CD8-positive, alpha-beta memory T cell (primary cell): Measurements from ENCODE around the gene TBX5. TPM values are rescaled to one million over a fixed set of nuclear protein-coding genes. Genes with fewer than 3 reads are reported as not detected.

Source experiments
- CTCF ChIA-PET: fragments of 350-600 bp; sonication (Branson Sonifier 250); formaldehyde crosslinking; loops from one replicate; lab custom pipeline; 2021; ENCODE audit warnings: antibody characterized with exemption; lab: Charles Lee
- POLR2A ChIA-PET: fragments of 350-600 bp; sonication (Branson Sonifier 250); formaldehyde crosslinking; loops from one replicate; lab custom pipeline; 2021; ENCODE audit warnings: antibody characterized with exemption; lab: Charles Lee
- DNase-seq, 5 donors: peaks; one replicate each; pipeline versions ENCODE4 v3.0.0 to v3.0.0-alpha.2; 2020 to 2022; ENCODE audit warnings: mixed read lengths in 1 of 5
- H3K27ac ChIP-seq: one replicate; pipeline ENCODE4 v1.7.0; 2013; ENCODE audit warnings: low read depth, mild to moderate bottlenecking, low read length, moderate library complexity
- H3K27me3 ChIP-seq: 2 replicates; pipeline ENCODE4 v1.7.0; 2013; ENCODE audit warnings: low read length, mild to moderate bottlenecking; ENCODE audit not compliant: insufficient read depth, poor library complexity, severe bottlenecking
- H3K36me3 ChIP-seq: 2 replicates; pipeline ENCODE4 v1.7.0; 2013; ENCODE audit warnings: mild to moderate bottlenecking, low read length, moderate library complexity; ENCODE audit not compliant: insufficient read depth
- H3K4me1 ChIP-seq: 2 replicates; pipeline ENCODE4 v1.7.0; 2013; ENCODE audit warnings: mild to moderate bottlenecking, low read length, moderate library complexity; ENCODE audit not compliant: insufficient read depth
- H3K4me3 ChIP-seq: 2 replicates; pipeline ENCODE4 v1.7.0; 2013; ENCODE audit warnings: mild to moderate bottlenecking, low read length
- H3K9me3 ChIP-seq: 2 replicates; pipeline ENCODE4 v1.7.0; 2013; ENCODE audit warnings: mild to moderate bottlenecking, low read length
- H3K27ac Mint-ChIP-seq, 8 donors: one replicate each; pipeline ENCODE4 v1.8.0; 2020 to 2021; ENCODE audit warnings: mixed read lengths in 8 of 8, mild to moderate bottlenecking in 6 of 8, inconsistent platforms in 3 of 8, moderate library complexity in 3 of 8
- H3K27me3 Mint-ChIP-seq, 2 donors: one replicate each; pipeline ENCODE4 v1.8.0; 2020 to 2021; ENCODE audit warnings: mixed read lengths in 2 of 2, mild to moderate bottlenecking in 1 of 2, moderate library complexity in 1 of 2
- H3K36me3 Mint-ChIP-seq, 3 donors: one replicate each; pipeline ENCODE4 v1.8.0; 2020 to 2021; ENCODE audit warnings: mixed read lengths in 3 of 3, inconsistent platforms in 1 of 3, mild to moderate bottlenecking in 1 of 3
- H3K4me1 Mint-ChIP-seq, 3 donors: one replicate each; pipeline ENCODE4 v1.8.0; 2020 to 2021; ENCODE audit warnings: mixed read lengths in 3 of 3, inconsistent platforms in 1 of 3, mild to moderate bottlenecking in 1 of 3
- H3K4me3 Mint-ChIP-seq, 7 donors: one replicate each; pipeline ENCODE4 v1.8.0; 2020 to 2021; ENCODE audit warnings: mixed read lengths in 7 of 7, mild to moderate bottlenecking in 6 of 7, moderate library complexity in 4 of 7, inconsistent platforms in 2 of 7
- H3K9me3 Mint-ChIP-seq, 5 donors: one replicate each; pipeline ENCODE4 v1.8.0; 2020 to 2022; ENCODE audit warnings: mixed read lengths in 5 of 5, mild to moderate bottlenecking in 3 of 5, moderate library complexity in 2 of 5, inconsistent platforms in 1 of 5
- polyA plus RNA-seq: library from polyadenylated mRNA; unstranded; fragments of 300-500 nt; fragmentation: Illumina TruSeq; gene quantifications from one replicate; pipeline ENCODE4 v1.2.3, GENCODE V29; 2021
- total RNA-seq, 2 experiments: library from RNA; stranded (reverse); gene quantifications; one replicate each; pipeline ENCODE4 v1.2.3, GENCODE V29; 2021

The TBX5 gene
- total and polyA plus RNA-seq, 3 experiments from 2014 or later: not detected

- H3K4me1 Mint-ChIP-seq: no peaks in the 10 kb centered on the region
These were observed 5.0 kb downstream of the TBX5 start for GRCh38 chr12:114400925-114401324.

DNA sequence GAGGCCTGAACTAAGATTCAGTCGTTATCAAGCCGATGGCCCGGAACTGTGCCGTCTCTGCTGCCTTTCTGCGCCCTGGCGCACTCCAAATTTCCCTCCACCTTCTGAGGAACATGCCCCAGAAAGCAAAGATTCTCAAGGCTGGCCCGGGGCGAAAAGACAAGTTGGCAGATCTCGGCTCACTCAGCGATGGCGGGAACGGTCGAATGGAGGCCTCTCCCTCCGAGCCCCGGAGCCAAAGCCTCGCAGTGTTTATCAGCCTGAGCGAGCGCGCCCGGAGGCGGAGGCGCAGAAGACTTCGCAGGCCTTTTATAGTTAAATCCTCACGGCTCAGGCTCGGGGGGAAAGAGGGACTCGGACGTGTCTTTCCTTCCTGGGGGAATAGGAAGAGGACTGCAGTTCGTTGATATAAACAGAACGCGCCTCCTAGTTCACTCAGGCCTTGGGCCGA lies 5.6 kb downstream of the TBX5 start:
- Mint-ChIP-seq H3K9me3 (peaks cover 0 to 16% (median 1%) of the 10 kb centered on the region in 5 donors), H3K27me3 (peaks cover 55 to 81% of the 10 kb centered on the region in 2 donors), H3K27ac (no peak overlapping the region), H3K36me3 (peaks cover 0 to 5% (median 0%) of the 10 kb centered on the region in 3 donors), H3K4me1 (peaks cover 0 to 4% (median 0%) of the 10 kb centered on the region in 3 donors), H3K4me3 (no peak overlapping the region)
- ChIA-PET POLR2A (no interaction called here), CTCF (no interaction called here)
- no peak for DNase-seq
- Histone ChIP-seq H3K9me3 (no peaks in the 10 kb centered on the region), H3K4me1 (no peaks in the 10 kb centered on the region), H3K27me3 (peaks cover 40% of the 10 kb centered on the region), H3K4me3 (no peak overlapping the region), H3K36me3 (no peaks in the 10 kb centered on the region), H3K27ac (no peak overlapping the region)

More at GRCh38 chr12:114400925-114401324, 5.0 kb downstream of the TBX5 start:
- H3K27ac ChIP-seq: no peak overlapping the region
- peaks cover 38% of the 10 kb centered on the region for H3K27me3 ChIP-seq
- Mint-ChIP-seq H3K27me3 (peaks cover 58 to 81% of the 10 kb centered on the region in 2 donors), H3K4me3 (no peak overlapping the region), H3K9me3 (peaks cover 0 to 16% (median 1%) of the 10 kb centered on the region in 5 donors), H3K27ac (no peak overlapping the region), H3K36me3 (peaks cover 0 to 5% (median 0%) of the 10 kb centered on the region in 3 donors)
- H3K36me3 ChIP-seq: no peaks in the 10 kb centered on the region
- H3K4me3 ChIP-seq: no peak overlapping the region
- ChIA-PET CTCF (no interaction called here), POLR2A (no interaction called here)
- no peak for DNase-seq
- H3K9me3 ChIP-seq: no peaks in the 10 kb centered on the region
- H3K4me1 ChIP-seq: no peaks in the 10 kb centered on the region

DNA sequence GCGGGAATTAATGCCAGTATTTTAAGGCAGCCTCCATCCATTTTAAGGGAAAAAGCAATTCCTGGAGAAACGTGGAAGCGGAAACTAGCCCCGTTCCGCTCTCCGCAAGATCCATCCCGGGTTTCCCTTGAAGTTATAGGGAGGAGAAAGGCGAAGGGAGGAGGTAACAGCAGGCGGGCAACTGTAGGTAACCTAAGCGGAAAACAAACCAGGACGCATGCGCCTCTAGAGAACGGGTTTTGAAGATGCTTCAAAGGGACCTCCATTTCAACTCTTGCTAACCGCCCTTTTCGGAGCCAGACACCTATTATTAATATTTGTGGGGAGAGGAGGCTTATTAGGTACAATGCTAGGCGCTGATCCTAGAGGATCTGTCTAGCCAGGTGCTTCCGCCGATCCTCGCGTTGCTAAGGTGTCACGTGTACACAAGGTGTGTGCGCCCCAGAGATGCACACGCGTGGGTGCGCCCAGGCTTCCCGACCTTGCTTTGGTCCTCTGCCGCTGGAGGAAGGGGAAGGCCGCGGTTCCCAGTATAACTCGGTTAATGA lies 6.2 kb downstream of the TBX5 start:
- Histone ChIP-seq H3K4me3 (no peak overlapping the region), H3K4me1 (no peaks in the 10 kb centered on the region), H3K27ac (no peak overlapping the region), H3K36me3 (no peaks in the 10 kb centered on the region), H3K27me3 (peaks cover 42% of the 10 kb centered on the region), H3K9me3 (no peaks in the 10 kb centered on the region)
- no peak overlapping the region for H3K27ac Mint-ChIP-seq
- ChIA-PET POLR2A (no interaction called here), CTCF (no interaction called here)
- H3K9me3 Mint-ChIP-seq: peaks cover 0 to 14% (median 3%) of the 10 kb centered on the region in 5 donors
- peaks cover 60 to 84% of the 10 kb centered on the region in 2 donors for H3K27me3 Mint-ChIP-seq
- H3K36me3 Mint-ChIP-seq: peaks cover 0 to 5% (median 0%) of the 10 kb centered on the region in 3 donors
- no peak overlapping the region for H3K4me3 Mint-ChIP-seq
- no peak for DNase-seq
- peaks cover 0 to 4% (median 0%) of the 10 kb centered on the region in 3 donors for H3K4me1 Mint-ChIP-seq

- Histone ChIP-seq H3K27me3 (peaks cover 30% of the 10 kb centered on the region), H3K4me3 (no peak overlapping the region), H3K36me3 (no peaks in the 10 kb centered on the region), H3K4me1 (no peaks in the 10 kb centered on the region), H3K9me3 (no peaks in the 10 kb centered on the region), H3K27ac (no peak overlapping the region)
- Mint-ChIP-seq H3K36me3 (peaks cover 0 to 5% (median 0%) of the 10 kb centered on the region in 3 donors), H3K4me3 (no peak overlapping the region), H3K4me1 (peaks cover 0 to 4% (median 0%) of the 10 kb centered on the region in 3 donors), H3K9me3 (peaks cover 0 to 14% (median 3%) of the 10 kb centered on the region in 5 donors), H3K27me3 (peaks cover 62 to 84% of the 10 kb centered on the region in 2 donors), H3K27ac (no peak overlapping the region)
- no peak for DNase-seq
- ChIA-PET CTCF (no interaction called here), POLR2A (no interaction called here)
These were observed 7.7 kb downstream of the TBX5 start for GRCh38 chr12:114397978-114398881.

- DNase-seq: no peak
- peaks cover 33% of the 10 kb centered on the region for H3K27me3 ChIP-seq
- peaks cover 0 to 14% (median 3%) of the 10 kb centered on the region in 5 donors for H3K9me3 Mint-ChIP-seq
- peaks cover 0 to 5% (median 0%) of the 10 kb centered on the region in 3 donors for H3K36me3 Mint-ChIP-seq
- peaks cover 0 to 4% (median 0%) of the 10 kb centered on the region in 3 donors for H3K4me1 Mint-ChIP-seq
- ChIA-PET POLR2A (no interaction called here), CTCF (no interaction called here)
- H3K36me3 ChIP-seq: no peaks in the 10 kb centered on the region
- H3K27me3 Mint-ChIP-seq: peaks cover 60 to 84% of the 10 kb centered on the region in 2 donors
- no peak overlapping the region for H3K27ac ChIP-seq
- H3K9me3 ChIP-seq: no peaks in the 10 kb centered on the region
- no peak overlapping the region for H3K4me3 ChIP-seq
- no peaks in the 10 kb centered on the region for H3K4me1 ChIP-seq
- no peak overlapping the region for H3K4me3 Mint-ChIP-seq
- H3K27ac Mint-ChIP-seq: no peak overlapping the region
These were observed 8.8 kb downstream of the TBX5 start for GRCh38 chr12:114396869-114397719.

DNA sequence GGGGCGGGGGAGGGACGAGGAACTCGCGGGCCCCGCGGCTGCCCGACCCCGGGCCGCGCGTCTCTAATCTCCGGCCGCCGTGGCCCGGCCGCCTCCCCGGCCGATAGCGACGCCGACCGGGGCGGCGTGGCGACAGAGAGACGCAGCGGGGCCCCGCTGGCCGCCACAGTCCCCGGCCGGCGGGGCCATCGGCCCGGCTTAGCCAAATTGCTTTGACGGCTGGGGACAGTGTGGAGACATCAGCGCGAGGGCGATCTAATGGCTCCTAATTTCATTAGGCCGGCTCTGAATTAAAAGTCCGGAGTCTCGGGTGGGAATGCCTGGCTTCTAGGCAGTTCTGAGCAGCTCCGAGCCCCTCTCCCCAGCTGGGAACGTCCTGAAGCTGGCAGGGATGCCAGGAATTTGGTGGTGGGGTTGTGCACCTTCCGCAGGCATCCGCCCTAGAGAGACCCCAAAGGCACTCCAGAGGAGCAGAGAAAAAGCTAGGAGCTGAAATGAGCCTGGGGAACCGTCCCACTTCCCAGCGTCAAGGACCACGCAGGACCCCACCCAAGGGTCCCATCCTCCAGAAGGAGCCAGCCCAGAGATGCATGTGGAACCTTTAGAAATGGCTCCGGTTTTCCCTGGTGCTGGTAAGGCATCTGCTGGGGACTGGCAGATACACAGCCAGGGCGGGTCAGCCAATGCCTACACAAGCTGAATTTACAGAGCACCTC lies 9.6 kb downstream of the TBX5 start:
- Mint-ChIP-seq H3K27ac (no peak overlapping the region), H3K27me3 (peaks cover 52 to 80% of the 10 kb centered on the region in 2 donors), H3K4me3 (no peak overlapping the region), H3K36me3 (peaks cover 0 to 5% (median 0%) of the 10 kb centered on the region in 3 donors), H3K4me1 (peaks cover 0 to 4% (median 0%) of the 10 kb centered on the region in 3 donors), H3K9me3 (peaks cover 0 to 14% (median 3%) of the 10 kb centered on the region in 5 donors)
- Histone ChIP-seq H3K36me3 (no peaks in the 10 kb centered on the region), H3K9me3 (no peaks in the 10 kb centered on the region), H3K4me1 (no peaks in the 10 kb centered on the region), H3K4me3 (no peak overlapping the region), H3K27ac (no peak overlapping the region), H3K27me3 (peaks cover 33% of the 10 kb centered on the region)
- no peak for DNase-seq
- ChIA-PET POLR2A (no interaction called here), CTCF (no interaction called here)

DNA sequence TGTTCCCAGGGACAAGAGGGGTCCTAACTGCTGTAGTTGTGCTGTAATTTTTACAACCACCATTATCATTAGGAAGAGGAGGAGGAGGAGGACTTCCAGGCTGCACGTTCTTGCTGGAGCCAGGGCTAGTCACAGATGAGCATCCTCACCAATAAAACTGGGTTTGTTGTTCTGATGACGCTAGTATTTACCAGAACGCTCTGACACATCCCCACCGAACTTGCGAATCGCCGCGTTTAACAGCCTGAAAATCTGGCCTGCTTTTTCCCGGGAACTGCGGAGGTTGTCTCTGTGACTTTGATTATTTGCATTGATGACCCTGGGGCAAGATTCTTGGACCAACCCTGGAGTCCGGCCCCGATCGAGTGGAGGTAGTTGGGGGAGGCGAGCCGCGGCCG lies 10.2 kb downstream of the TBX5 start:
- H3K36me3 ChIP-seq: no peaks in the 10 kb centered on the region
- Mint-ChIP-seq H3K27me3 (peaks cover 47 to 75% of the 10 kb centered on the region in 2 donors), H3K27ac (peak overlapping the region in 1 of 8 donors; percentile 18), H3K36me3 (peaks cover 0 to 5% (median 0%) of the 10 kb centered on the region in 3 donors), H3K9me3 (peaks cover 0 to 14% (median 3%) of the 10 kb centered on the region in 5 donors), H3K4me1 (peaks cover 0 to 4% (median 0%) of the 10 kb centered on the region in 3 donors), H3K4me3 (no peak overlapping the region)
- H3K4me1 ChIP-seq: no peaks in the 10 kb centered on the region
- ChIA-PET POLR2A (no interaction called here), CTCF (no interaction called here)
- H3K27me3 ChIP-seq: peaks cover 33% of the 10 kb centered on the region
- no peak overlapping the region for H3K27ac ChIP-seq
- H3K9me3 ChIP-seq: no peaks in the 10 kb centered on the region
- H3K4me3 ChIP-seq: no peak overlapping the region
- no peak for DNase-seq
